HepG2 (cell line): Measurements from ENCODE around the gene IQCE. TPM values are rescaled to one million over a fixed set of nuclear protein-coding genes. Genes with fewer than 3 reads are reported as not detected.

Experiments
- CCDC6 ChIP-seq: sonication (generic); formaldehyde crosslinking; IDR thresholded peaks from 2 replicates; pipeline ENCODE4 v1.8.1; 2022; ENCODE audit warnings: mild to moderate bottlenecking, missing genetic modification reagents, moderate library complexity
- HNF4G ChIP-seq, 2 experiments: sonication (generic) in 1 of 2; formaldehyde crosslinking in 1 of 2; IDR thresholded peaks; 2 replicates each; pipeline versions ENCODE4 v1.4.0 to v1.6.1; 2011 to 2020; ENCODE audit warnings: borderline replicate concordance in 2 of 2, low read depth in 2 of 2, mild to moderate bottlenecking in 2 of 2, low read length in 1 of 2, missing genetic modification reagents in 1 of 2, moderate library complexity in 1 of 2
- LCORL ChIP-seq, 2 experiments: fragments of 450-650 bp in 1 of 2; sonication (generic) in 1 of 2; formaldehyde crosslinking in 1 of 2; IDR thresholded peaks; 2 replicates each; pipeline versions ENCODE4 v1.5.0 to v1.6.1; 2017 to 2020; ENCODE audit warnings: antibody characterized with exemption in 1 of 2, missing genetic modification reagents in 1 of 2
- PCBP1 ChIP-seq: fragments of 200-400 bp; formaldehyde crosslinking; IDR thresholded peaks from 2 replicates; pipeline ENCODE4 v1.6.1; 2017; ENCODE audit warnings: mild to moderate bottlenecking, low read depth, low read length, borderline replicate concordance
- SMARCE1 ChIP-seq: fragments of 450-650 bp; IDR thresholded peaks from 2 replicates; pipeline ENCODE4 v1.6.1; 2017; ENCODE audit warnings: borderline replicate concordance
- ZNF274 ChIP-seq: sonication (generic); formaldehyde crosslinking; IDR thresholded peaks from 2 replicates; pipeline ENCODE4 v1.5.1; 2020; ENCODE audit warnings: mild to moderate bottlenecking, missing genetic modification reagents
- ZNF335 ChIP-seq: sonication (generic); formaldehyde crosslinking; IDR thresholded peaks from 2 replicates; pipeline ENCODE4 v1.4.0; 2020; ENCODE audit warnings: missing genetic modification reagents
- ZNF501 ChIP-seq: sonication (generic); formaldehyde crosslinking; IDR thresholded peaks from 2 replicates; pipeline ENCODE4 v1.5.1; 2020; ENCODE audit warnings: mild to moderate bottlenecking, moderate library complexity, missing genetic modification reagents
- ZNF598 ChIP-seq: sonication (generic); formaldehyde crosslinking; IDR thresholded peaks from 2 replicates; pipeline ENCODE4 v1.5.1; 2020; ENCODE audit warnings: mild to moderate bottlenecking, missing genetic modification reagents, borderline replicate concordance
- ZNF747 ChIP-seq: sonication (generic); formaldehyde crosslinking; IDR thresholded peaks from 2 replicates; pipeline ENCODE4 v1.8.1; 2023; ENCODE audit warnings: missing genetic modification reagents, mild to moderate bottlenecking, borderline replicate concordance
- ZNF777 ChIP-seq: sonication (generic); formaldehyde crosslinking; IDR thresholded peaks from 2 replicates; pipeline ENCODE4 v1.4.0; 2020; ENCODE audit warnings: missing genetic modification reagents
- polyA plus RNA-seq, 8 experiments: library from polyadenylated mRNA; depleted of rRNA in 3 of 8; stranded (reverse) in 7 of 8; unstranded in 1 of 8; fragments of >200 nt; fragmentation: Illumina TruSeq in 4 of 8; extraction: Trizol in 4 of 8; gene quantifications; 2 replicates each; pipeline versions ENCODE4 v1.2.1 to v1.2.3, GENCODE V29; 2011 to 2016; ENCODE audit warnings: low read depth in 4 of 8, missing spikeins in 1 of 8, mixed read lengths in 1 of 8; ENCODE audit not compliant: insufficient read depth in 1 of 8
- total RNA-seq, 5 experiments: library from RNA; depleted of rRNA; stranded (reverse); fragments of >200 nt; fragmentation: Illumina TruSeq; extraction: Trizol; gene quantifications; 2 replicates each; pipeline ENCODE4 v1.2.3, GENCODE V29; 2016; ENCODE audit warnings: low read depth in 1 of 5
- TF ChIP-seq, protein P1 (sequence below): sonication (generic); formaldehyde crosslinking; IDR thresholded peaks from 2 replicates; pipeline ENCODE4 v1.4.0; 2020; ENCODE audit warnings: missing genetic modification reagents
- TF ChIP-seq, protein P2 (sequence below): sonication (generic); formaldehyde crosslinking; IDR thresholded peaks from 2 replicates; pipeline ENCODE4 v1.5.1; 2020; ENCODE audit warnings: mild to moderate bottlenecking, missing genetic modification reagents, borderline replicate concordance
- TF ChIP-seq, protein P3 (sequence below): sonication (generic); formaldehyde crosslinking; IDR thresholded peaks from 2 replicates; pipeline ENCODE4 v1.4.0; 2020; ENCODE audit warnings: mild to moderate bottlenecking, missing genetic modification reagents
- TF ChIP-seq, protein P4 (sequence below): sonication (generic); formaldehyde crosslinking; IDR thresholded peaks from 2 replicates; pipeline ENCODE4 v1.4.0; 2020; ENCODE audit warnings: missing genetic modification reagents
- TF ChIP-seq, protein P5 (sequence below): sonication (generic); formaldehyde crosslinking; IDR thresholded peaks from 2 replicates; pipeline ENCODE4 v1.4.0; 2020; ENCODE audit warnings: missing genetic modification reagents

The IQCE gene
- total and polyA plus RNA-seq, 2 of the 13 experiments (the other 11 are each of a cell fraction or from before 2014, with no cell fraction given): 1.5 to 2.5 TPM

DNA sequence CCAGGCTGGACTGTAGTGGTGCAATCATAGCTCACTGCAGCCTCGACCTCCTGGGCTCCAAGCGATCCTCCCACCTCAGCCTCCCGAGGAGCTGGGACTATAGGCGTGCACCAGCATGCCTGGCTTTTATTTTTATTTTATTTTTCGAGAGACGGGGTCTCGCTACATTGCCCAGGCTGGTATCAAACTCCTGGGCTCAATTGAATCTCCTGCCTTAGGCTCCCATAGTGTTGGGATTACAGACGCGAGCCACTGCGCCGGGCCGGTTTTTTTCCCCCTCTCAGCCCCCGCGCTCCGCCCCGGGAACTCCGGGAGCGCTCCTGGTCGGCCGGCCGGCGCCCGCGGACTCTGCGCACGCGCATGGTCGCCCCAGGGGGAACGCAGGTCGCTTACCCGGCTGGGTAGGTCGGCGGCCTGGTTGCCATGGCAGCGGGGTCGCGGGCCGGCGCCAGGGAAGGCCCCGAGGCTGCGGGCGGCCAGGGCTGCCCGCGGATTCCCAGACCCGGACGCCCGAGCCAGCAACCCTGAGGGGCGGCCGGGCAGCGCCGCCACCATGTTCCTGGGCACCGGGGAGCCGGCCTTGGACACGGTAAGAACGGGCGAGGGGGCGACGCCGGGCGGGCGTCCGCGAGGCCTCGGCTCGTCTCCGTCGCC lies at the start of gene IQCE (continued):
- TF ChIP-seq, protein P1, sequence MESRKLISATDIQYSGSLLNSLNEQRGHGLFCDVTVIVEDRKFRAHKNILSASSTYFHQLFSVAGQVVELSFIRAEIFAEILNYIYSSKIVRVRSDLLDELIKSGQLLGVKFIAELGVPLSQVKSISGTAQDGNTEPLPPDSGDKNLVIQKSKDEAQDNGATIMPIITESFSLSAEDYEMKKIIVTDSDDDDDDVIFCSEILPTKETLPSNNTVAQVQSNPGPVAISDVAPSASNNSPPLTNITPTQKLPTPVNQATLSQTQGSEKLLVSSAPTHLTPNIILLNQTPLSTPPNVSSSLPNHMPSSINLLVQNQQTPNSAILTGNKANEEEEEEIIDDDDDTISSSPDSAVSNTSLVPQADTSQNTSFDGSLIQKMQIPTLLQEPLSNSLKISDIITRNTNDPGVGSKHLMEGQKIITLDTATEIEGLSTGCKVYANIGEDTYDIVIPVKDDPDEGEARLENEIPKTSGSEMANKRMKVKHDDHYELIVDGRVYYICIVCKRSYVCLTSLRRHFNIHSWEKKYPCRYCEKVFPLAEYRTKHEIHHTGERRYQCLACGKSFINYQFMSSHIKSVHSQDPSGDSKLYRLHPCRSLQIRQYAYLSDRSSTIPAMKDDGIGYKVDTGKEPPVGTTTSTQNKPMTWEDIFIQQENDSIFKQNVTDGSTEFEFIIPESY (CRISPR knock-in tag): no peak
- 0 out of 2 replicates have a peak, but pooled peaks have one; percentile 23 for TF ChIP-seq ZNF274
- TF ChIP-seq ZNF747: no peak
- no peak for TF ChIP-seq PCBP1
- TF ChIP-seq HNF4G (IDR thresholded peaks at IDR 0.05; ENCODE audit: borderline replicate concordance, low read depth, low read length): no peak
- peak; percentile 36; the same call in 1 of the 2 replicates for TF ChIP-seq HNF4G (CRISPR knock-in tag; IDR thresholded peaks at IDR 0.05; ENCODE audit: borderline replicate concordance, low read depth)
- TF ChIP-seq ZNF777 (CRISPR knock-in tag): no peak
- TF ChIP-seq, protein P2, sequence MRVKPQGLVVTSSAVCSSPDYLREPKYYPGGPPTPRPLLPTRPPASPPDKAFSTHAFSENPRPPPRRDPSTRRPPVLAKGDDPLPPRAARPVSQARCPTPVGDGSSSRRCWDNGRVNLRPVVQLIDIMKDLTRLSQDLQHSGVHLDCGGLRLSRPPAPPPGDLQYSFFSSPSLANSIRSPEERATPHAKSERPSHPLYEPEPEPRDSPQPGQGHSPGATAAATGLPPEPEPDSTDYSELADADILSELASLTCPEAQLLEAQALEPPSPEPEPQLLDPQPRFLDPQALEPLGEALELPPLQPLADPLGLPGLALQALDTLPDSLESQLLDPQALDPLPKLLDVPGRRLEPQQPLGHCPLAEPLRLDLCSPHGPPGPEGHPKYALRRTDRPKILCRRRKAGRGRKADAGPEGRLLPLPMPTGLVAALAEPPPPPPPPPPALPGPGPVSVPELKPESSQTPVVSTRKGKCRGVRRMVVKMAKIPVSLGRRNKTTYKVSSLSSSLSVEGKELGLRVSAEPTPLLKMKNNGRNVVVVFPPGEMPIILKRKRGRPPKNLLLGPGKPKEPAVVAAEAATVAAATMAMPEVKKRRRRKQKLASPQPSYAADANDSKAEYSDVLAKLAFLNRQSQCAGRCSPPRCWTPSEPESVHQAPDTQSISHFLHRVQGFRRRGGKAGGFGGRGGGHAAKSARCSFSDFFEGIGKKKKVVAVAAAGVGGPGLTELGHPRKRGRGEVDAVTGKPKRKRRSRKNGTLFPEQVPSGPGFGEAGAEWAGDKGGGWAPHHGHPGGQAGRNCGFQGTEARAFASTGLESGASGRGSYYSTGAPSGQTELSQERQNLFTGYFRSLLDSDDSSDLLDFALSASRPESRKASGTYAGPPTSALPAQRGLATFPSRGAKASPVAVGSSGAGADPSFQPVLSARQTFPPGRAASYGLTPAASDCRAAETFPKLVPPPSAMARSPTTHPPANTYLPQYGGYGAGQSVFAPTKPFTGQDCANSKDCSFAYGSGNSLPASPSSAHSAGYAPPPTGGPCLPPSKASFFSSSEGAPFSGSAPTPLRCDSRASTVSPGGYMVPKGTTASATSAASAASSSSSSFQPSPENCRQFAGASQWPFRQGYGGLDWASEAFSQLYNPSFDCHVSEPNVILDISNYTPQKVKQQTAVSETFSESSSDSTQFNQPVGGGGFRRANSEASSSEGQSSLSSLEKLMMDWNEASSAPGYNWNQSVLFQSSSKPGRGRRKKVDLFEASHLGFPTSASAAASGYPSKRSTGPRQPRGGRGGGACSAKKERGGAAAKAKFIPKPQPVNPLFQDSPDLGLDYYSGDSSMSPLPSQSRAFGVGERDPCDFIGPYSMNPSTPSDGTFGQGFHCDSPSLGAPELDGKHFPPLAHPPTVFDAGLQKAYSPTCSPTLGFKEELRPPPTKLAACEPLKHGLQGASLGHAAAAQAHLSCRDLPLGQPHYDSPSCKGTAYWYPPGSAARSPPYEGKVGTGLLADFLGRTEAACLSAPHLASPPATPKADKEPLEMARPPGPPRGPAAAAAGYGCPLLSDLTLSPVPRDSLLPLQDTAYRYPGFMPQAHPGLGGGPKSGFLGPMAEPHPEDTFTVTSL (CRISPR knock-in tag): no peak
- TF ChIP-seq LCORL (IDR thresholded peaks at IDR 0.05): no peak
- peak; percentile 40 for TF ChIP-seq LCORL (CRISPR knock-in tag; IDR thresholded peaks at IDR 0.05)
- TF ChIP-seq, protein P3, sequence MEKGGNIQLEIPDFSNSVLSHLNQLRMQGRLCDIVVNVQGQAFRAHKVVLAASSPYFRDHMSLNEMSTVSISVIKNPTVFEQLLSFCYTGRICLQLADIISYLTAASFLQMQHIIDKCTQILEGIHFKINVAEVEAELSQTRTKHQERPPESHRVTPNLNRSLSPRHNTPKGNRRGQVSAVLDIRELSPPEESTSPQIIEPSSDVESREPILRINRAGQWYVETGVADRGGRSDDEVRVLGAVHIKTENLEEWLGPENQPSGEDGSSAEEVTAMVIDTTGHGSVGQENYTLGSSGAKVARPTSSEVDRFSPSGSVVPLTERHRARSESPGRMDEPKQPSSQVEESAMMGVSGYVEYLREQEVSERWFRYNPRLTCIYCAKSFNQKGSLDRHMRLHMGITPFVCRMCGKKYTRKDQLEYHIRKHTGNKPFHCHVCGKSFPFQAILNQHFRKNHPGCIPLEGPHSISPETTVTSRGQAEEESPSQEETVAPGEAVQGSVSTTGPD: no peak
- TF ChIP-seq, protein P4, sequence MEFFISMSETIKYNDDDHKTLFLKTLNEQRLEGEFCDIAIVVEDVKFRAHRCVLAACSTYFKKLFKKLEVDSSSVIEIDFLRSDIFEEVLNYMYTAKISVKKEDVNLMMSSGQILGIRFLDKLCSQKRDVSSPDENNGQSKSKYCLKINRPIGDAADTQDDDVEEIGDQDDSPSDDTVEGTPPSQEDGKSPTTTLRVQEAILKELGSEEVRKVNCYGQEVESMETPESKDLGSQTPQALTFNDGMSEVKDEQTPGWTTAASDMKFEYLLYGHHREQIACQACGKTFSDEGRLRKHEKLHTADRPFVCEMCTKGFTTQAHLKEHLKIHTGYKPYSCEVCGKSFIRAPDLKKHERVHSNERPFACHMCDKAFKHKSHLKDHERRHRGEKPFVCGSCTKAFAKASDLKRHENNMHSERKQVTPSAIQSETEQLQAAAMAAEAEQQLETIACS (CRISPR knock-in tag): no peak
- TF ChIP-seq ZNF501 (CRISPR knock-in tag): peak; percentile 51; the same call in 1 of the 2 replicates
- no peak for TF ChIP-seq ZNF598 (CRISPR knock-in tag)
- TF ChIP-seq CCDC6 (CRISPR knock-in tag): peak; percentile 70
- no peak for TF ChIP-seq ZNF335 (CRISPR knock-in tag)
- TF ChIP-seq SMARCE1: no peak
- TF ChIP-seq, protein P5, sequence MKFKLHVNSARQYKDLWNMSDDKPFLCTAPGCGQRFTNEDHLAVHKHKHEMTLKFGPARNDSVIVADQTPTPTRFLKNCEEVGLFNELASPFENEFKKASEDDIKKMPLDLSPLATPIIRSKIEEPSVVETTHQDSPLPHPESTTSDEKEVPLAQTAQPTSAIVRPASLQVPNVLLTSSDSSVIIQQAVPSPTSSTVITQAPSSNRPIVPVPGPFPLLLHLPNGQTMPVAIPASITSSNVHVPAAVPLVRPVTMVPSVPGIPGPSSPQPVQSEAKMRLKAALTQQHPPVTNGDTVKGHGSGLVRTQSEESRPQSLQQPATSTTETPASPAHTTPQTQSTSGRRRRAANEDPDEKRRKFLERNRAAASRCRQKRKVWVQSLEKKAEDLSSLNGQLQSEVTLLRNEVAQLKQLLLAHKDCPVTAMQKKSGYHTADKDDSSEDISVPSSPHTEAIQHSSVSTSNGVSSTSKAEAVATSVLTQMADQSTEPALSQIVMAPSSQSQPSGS (CRISPR knock-in tag): no peak
